ENCODE measurements around the gene RNF13.

- TF ChIP-seq POLR2A (IDR thresholded peaks at IDR 0.05; ENCODE audit: low read length), result no peak
- no peak for TF ChIP-seq GATA1 (IDR thresholded peaks at IDR 0.05; ENCODE audit: low read depth, low read length)
Measured at GRCh38 chr3:149977386-149977785, 164.4 kb downstream of the RNF13 start.
